ENCODE data around the gene CSN2. TPM values are rescaled to one million over a fixed set of nuclear protein-coding genes. Genes with fewer than 3 reads are reported as not detected.

The CSN2 gene
- total and polyA plus RNA-seq, 2 of the 4 experiments (the other 2 are of a cell fraction), result not detected

DNA sequence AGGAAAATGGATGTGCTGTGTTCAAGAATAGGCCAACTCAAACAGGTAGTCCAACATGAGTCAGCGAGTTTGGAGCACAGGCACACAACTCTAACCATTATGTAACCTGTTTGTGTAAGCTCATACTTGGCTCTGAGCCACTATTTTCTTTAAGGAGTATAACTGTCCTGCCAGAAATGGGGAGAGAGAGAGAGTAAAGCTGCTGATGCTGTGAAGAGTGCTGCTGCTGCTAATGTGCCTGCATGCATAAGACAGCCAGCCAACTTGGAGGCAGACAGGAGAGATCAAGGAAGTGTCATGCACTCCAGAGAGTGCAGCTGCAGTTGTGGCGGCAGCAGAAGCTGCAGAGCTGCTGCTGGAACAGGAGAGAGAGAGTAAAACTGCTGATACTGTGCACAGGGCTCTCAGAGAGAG lies 18.5 kb upstream of the CSN2 start:
- no peaks in the 10 kb centered on the region for H3K4me1 ChIP-seq (ENCODE audit: control insufficient read depth, insufficient read depth, low read length)
- no peak overlapping the region for H2BK20ac ChIP-seq (ENCODE audit: low read depth, low read length)
- H3K4ac ChIP-seq (ENCODE audit: low read depth, low read length), result no peak overlapping the region
- WGBS, 2 experiments (ENCODE audit: extremely low coverage in 2 of 2, insufficient read length in 1 of 2), result no CpG with 5 or more reads among the region's 2 CpGs
- H2BK15ac ChIP-seq (ENCODE audit: low read depth, low read length), result no peak overlapping the region
- H3K4me3 ChIP-seq (ENCODE audit: insufficient read depth, low read depth, low read length), result no peak overlapping the region
- dilution Hi-C loops (cut with HindIII; ENCODE audit: low sequenced_read_pairs, unreplicated experiment) (no loop called here), in situ Hi-C loops (cut with MboI; ENCODE audit: low sequenced_read_pairs) (no loop called here), intact Hi-C loops (cut with micrococcal nuclease) (no loop called here)
- no peak for DNase-seq
- H3K9me3 ChIP-seq (ENCODE audit: control insufficient read depth, insufficient read depth, low read length), result no peaks in the 10 kb centered on the region
- no peak overlapping the region for H3K56ac ChIP-seq (ENCODE audit: extremely low read depth, insufficient read depth, low read length)
- H2BK120ac ChIP-seq (ENCODE audit: low read depth, low read length), result no peak overlapping the region
- POLR2A ChIA-PET (ENCODE audit: unreplicated experiment), result no interaction called here
- TF ChIP-seq RCOR1 (IDR thresholded peaks at IDR 0.05; ENCODE audit: insufficient replicate concordance, low read length) (no peak), MAFK (IDR thresholded peaks at IDR 0.05; ENCODE audit: low read depth, low read length) (no peak), MXI1 (IDR thresholded peaks at IDR 0.05; ENCODE audit: borderline replicate concordance, low read depth, low read length) (no peak), SMC3 (IDR thresholded peaks at IDR 0.05; ENCODE audit: low read depth, low read length) (no peak), RFX5 (IDR thresholded peaks at IDR 0.05; ENCODE audit: low read depth, low read length) (no peak), BHLHE40 (IDR thresholded peaks at IDR 0.05; ENCODE audit: low read depth, low read length) (no peak), CHD1 (IDR thresholded peaks at IDR 0.05; ENCODE audit: low read depth, low read length) (no peak), MAZ (IDR thresholded peaks at IDR 0.05; ENCODE audit: borderline replicate concordance, low read depth, low read length) (no peak), FOS (IDR thresholded peaks at IDR 0.05; ENCODE audit: low read depth, low read length) (no peak), RAD21 (IDR thresholded peaks at IDR 0.05; ENCODE audit: low read length) (no peak), NFE2L2 (IDR thresholded peaks at IDR 0.05; ENCODE audit: low read depth, low read length) (no peak), CEBPB (IDR thresholded peaks at IDR 0.05; ENCODE audit: low read depth, low read length) (no peak)
- TF ChIP-seq, protein P1, sequence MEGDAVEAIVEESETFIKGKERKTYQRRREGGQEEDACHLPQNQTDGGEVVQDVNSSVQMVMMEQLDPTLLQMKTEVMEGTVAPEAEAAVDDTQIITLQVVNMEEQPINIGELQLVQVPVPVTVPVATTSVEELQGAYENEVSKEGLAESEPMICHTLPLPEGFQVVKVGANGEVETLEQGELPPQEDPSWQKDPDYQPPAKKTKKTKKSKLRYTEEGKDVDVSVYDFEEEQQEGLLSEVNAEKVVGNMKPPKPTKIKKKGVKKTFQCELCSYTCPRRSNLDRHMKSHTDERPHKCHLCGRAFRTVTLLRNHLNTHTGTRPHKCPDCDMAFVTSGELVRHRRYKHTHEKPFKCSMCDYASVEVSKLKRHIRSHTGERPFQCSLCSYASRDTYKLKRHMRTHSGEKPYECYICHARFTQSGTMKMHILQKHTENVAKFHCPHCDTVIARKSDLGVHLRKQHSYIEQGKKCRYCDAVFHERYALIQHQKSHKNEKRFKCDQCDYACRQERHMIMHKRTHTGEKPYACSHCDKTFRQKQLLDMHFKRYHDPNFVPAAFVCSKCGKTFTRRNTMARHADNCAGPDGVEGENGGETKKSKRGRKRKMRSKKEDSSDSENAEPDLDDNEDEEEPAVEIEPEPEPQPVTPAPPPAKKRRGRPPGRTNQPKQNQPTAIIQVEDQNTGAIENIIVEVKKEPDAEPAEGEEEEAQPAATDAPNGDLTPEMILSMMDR (conservative IDR thresholded peaks at IDR 0.05; ENCODE audit: low read depth, low read length), result no peak
- no peak overlapping the region for H3K4me2 ChIP-seq (ENCODE audit: low read depth, low read length)
- H4K5ac ChIP-seq (ENCODE audit: low read depth, low read length), result no peak overlapping the region
- no peaks in the 10 kb centered on the region for H3K27me3 ChIP-seq (ENCODE audit: control insufficient read depth, insufficient read depth, low read length)
- BruUV-seq (replicated peaks), result no TSS peak
- ATAC-seq (ENCODE audit: low read depth), result no peak; the same call in 1 of the 2 replicates
- H3K18ac ChIP-seq (ENCODE audit: low read depth, low read length), result no peak overlapping the region
- no peak overlapping the region for H4K8ac ChIP-seq (ENCODE audit: low read depth in 2 of 2, low read length in 2 of 2)
- H3K79me1 ChIP-seq (ENCODE audit: low read depth in 1 of 2, low read length in 2 of 2), result no peaks in the 10 kb centered on the region
- H3K36me3 ChIP-seq (ENCODE audit: control insufficient read depth, insufficient read depth, low read length), result no peaks in the 10 kb centered on the region
- H3K27ac ChIP-seq (ENCODE audit: insufficient read depth, low read length), result no peak overlapping the region
- H3K9ac ChIP-seq (ENCODE audit: low read depth, low read length), result no peak overlapping the region
- no peak overlapping the region for H2AK9ac ChIP-seq (replicated peaks; ENCODE audit: low read depth, low read length, poor library complexity)
- H3K9me1 ChIP-seq (ENCODE audit: insufficient read depth, low read length), result no peaks in the 10 kb centered on the region
- H3K23ac ChIP-seq (ENCODE audit: low read depth, low read length), result no peak overlapping the region
- H4K20me1 ChIP-seq (ENCODE audit: insufficient read depth, low read length), result no peaks in the 10 kb centered on the region
- H4K91ac ChIP-seq (ENCODE audit: insufficient read depth, low read depth, low read length), result no peak overlapping the region
- H3K14ac ChIP-seq (replicated peaks; ENCODE audit: low read depth, low read length), result no peak overlapping the region
- CTCF ChIA-PET, result no interaction called here
- no peak overlapping the region for H2BK5ac ChIP-seq (ENCODE audit: low read depth, low read length, poor library complexity, severe bottlenecking)
- H2AK5ac ChIP-seq (ENCODE audit: low read depth, low read length), result no peak overlapping the region
- no peak overlapping the region for H2AFZ ChIP-seq (replicated peaks; ENCODE audit: low read length, poor library complexity)
